H9 (cell line): ENCODE data around the gene TP73. TPM values are rescaled to one million over a fixed set of nuclear protein-coding genes. Genes with fewer than 3 reads are reported as not detected.

ENCODE experiments used
- DNase-seq: peaks from one replicate; pipeline ENCODE4 v3.0.0-alpha.2; 2017
- H2AFZ ChIP-seq: one replicate; pipeline ENCODE4 v1.6.1; 2013; ENCODE audit warnings: mild to moderate bottlenecking, low read length, control low read depth, moderate library complexity
- H2AK5ac ChIP-seq: 2 replicates; pipeline ENCODE4 v1.6.1; 2013; ENCODE audit warnings: low read length, control low read depth, mixed read lengths; ENCODE audit not compliant: insufficient read length
- H2BK120ac ChIP-seq: one replicate; pipeline ENCODE4 v1.6.1; 2013; ENCODE audit warnings: low read depth, mild to moderate bottlenecking, low read length, control low read depth, inconsistent platforms; ENCODE audit not compliant: poor library complexity, severe bottlenecking
- H2BK12ac ChIP-seq: 2 replicates; pipeline ENCODE4 v1.6.1; 2013; ENCODE audit warnings: low read length, control low read depth, mixed read lengths, low read depth; ENCODE audit not compliant: insufficient read length
- H2BK15ac ChIP-seq: 2 replicates; pipeline ENCODE4 v1.6.1; 2013; ENCODE audit warnings: low read depth, low read length, control low read depth
- H2BK20ac ChIP-seq: one replicate; pipeline ENCODE4 v1.6.1; 2013; ENCODE audit warnings: low read depth, mild to moderate bottlenecking, low read length, control low read depth, inconsistent platforms; ENCODE audit not compliant: poor library complexity, severe bottlenecking
- H2BK5ac ChIP-seq: 2 replicates; pipeline ENCODE4 v1.6.1; 2013; ENCODE audit warnings: low read length, control low read depth, mixed read lengths; ENCODE audit not compliant: insufficient read length
- H3K14ac ChIP-seq: 2 replicates; pipeline ENCODE4 v1.6.1; 2013; ENCODE audit warnings: low read length, control low read depth; ENCODE audit not compliant: insufficient read depth
- H3K18ac ChIP-seq: 2 replicates; pipeline ENCODE4 v1.6.1; 2013; ENCODE audit warnings: low read depth, mild to moderate bottlenecking, mixed read lengths, low read length, control low read depth; ENCODE audit not compliant: insufficient read length
- H3K23ac ChIP-seq: 2 replicates; pipeline ENCODE4 v1.6.1; 2013; ENCODE audit warnings: low read length, control low read depth, mixed read lengths, low read depth; ENCODE audit not compliant: insufficient read length
- H3K23me2 ChIP-seq: 2 replicates; pipeline ENCODE4 v1.6.1; 2013; ENCODE audit warnings: low read depth, mild to moderate bottlenecking, mixed read lengths, low read length, control low read depth; ENCODE audit not compliant: insufficient read length, poor library complexity, severe bottlenecking
- H3K27ac ChIP-seq: 2 replicates; pipeline ENCODE4 v1.5.1; 2013; ENCODE audit warnings: low read length, control low read depth, mixed read lengths, low read depth; ENCODE audit not compliant: insufficient read length
- H3K27me3 ChIP-seq: 2 replicates; pipeline ENCODE4 v1.6.1; 2013; ENCODE audit warnings: low read length, control low read depth, inconsistent platforms; ENCODE audit not compliant: insufficient read depth
- H3K4ac ChIP-seq: 2 replicates; pipeline ENCODE4 v1.6.1; 2013; ENCODE audit warnings: low read depth, mild to moderate bottlenecking, control low read depth, inconsistent platforms, low read length, moderate library complexity
- H3K4me1 ChIP-seq: 2 replicates; pipeline ENCODE4 v1.6.1; 2013; ENCODE audit warnings: low read length, control low read depth, inconsistent platforms; ENCODE audit not compliant: insufficient read depth
- H3K4me2 ChIP-seq: 2 replicates; pipeline ENCODE4 v1.6.1; 2013; ENCODE audit warnings: low read length, control low read depth, mixed read lengths; ENCODE audit not compliant: insufficient read length, insufficient read depth
- H3K56ac ChIP-seq: 2 replicates; pipeline ENCODE4 v1.6.1; 2013; ENCODE audit warnings: low read depth, mild to moderate bottlenecking, mixed read lengths, low read length, control low read depth; ENCODE audit not compliant: insufficient read length
- H3K79me1 ChIP-seq: 2 replicates; pipeline ENCODE4 v1.6.1; 2013; ENCODE audit warnings: low read depth, mild to moderate bottlenecking, moderate library complexity, low read length, control low read depth, inconsistent platforms; ENCODE audit not compliant: insufficient read depth, poor library complexity, severe bottlenecking
- H3K79me2 ChIP-seq: 2 replicates; pipeline ENCODE4 v1.6.1; 2013; ENCODE audit warnings: low read length, control low read depth, inconsistent platforms; ENCODE audit not compliant: insufficient read depth
- H3K9ac ChIP-seq: 2 replicates; pipeline ENCODE4 v1.6.1; 2013; ENCODE audit warnings: low read length, control low read depth, mixed read lengths; ENCODE audit not compliant: insufficient read length; ENCODE audit errors: extremely low read depth
- H3K9me3 ChIP-seq: one replicate; pipeline ENCODE4 v1.6.1; 2013; ENCODE audit warnings: low read depth, low read length, inconsistent platforms; ENCODE audit not compliant: control insufficient read depth
- H3T11ph ChIP-seq: one replicate; pipeline ENCODE4 v1.6.1; 2013; ENCODE audit warnings: mild to moderate bottlenecking, low read length, control low read depth, inconsistent platforms
- H4K20me1 ChIP-seq: one replicate; pipeline ENCODE4 v1.6.1; 2013; ENCODE audit not compliant: control insufficient read depth, insufficient read length, insufficient read depth
- H4K5ac ChIP-seq: 2 replicates; pipeline ENCODE4 v1.6.1; 2013; ENCODE audit warnings: low read depth, mild to moderate bottlenecking, mixed read lengths, low read length, control low read depth; ENCODE audit not compliant: insufficient read length
- H4K8ac ChIP-seq: replicated peaks from 2 replicates; pipeline ENCODE4 v1.6.1; 2013; ENCODE audit warnings: low read length, control low read depth, mixed read lengths, low read depth; ENCODE audit not compliant: insufficient read length
- H4K91ac ChIP-seq: 2 replicates; pipeline ENCODE4 v1.6.1; 2013; ENCODE audit warnings: low read depth, mild to moderate bottlenecking, moderate library complexity, mixed read lengths, low read length, control low read depth; ENCODE audit not compliant: insufficient read length
- H3K27ac Mint-ChIP-seq, 3 experiments: 2 replicates in 2 of 3; 3 replicates in 1 of 3; pipeline ENCODE4 v1.8.0; 2020 to 2021; ENCODE audit warnings: mixed read lengths in 3 of 3, mild to moderate bottlenecking in 1 of 3, moderate library complexity in 1 of 3
- H3K27me3 Mint-ChIP-seq: 2 replicates; pipeline ENCODE4 v1.8.0; 2021; ENCODE audit warnings: low read depth, mild to moderate bottlenecking, moderate library complexity, mixed read lengths
- H3K36me3 Mint-ChIP-seq, 3 experiments: 2 replicates in 2 of 3; 3 replicates in 1 of 3; pipeline ENCODE4 v1.8.0; 2020 to 2021; ENCODE audit warnings: low read depth in 3 of 3, mixed read lengths in 3 of 3; ENCODE audit not compliant: insufficient read depth in 1 of 3
- H3K4me1 Mint-ChIP-seq, 2 experiments: 2 replicates each; pipeline ENCODE4 v1.8.0; 2020; ENCODE audit warnings: mixed read lengths in 2 of 2
- H3K4me3 Mint-ChIP-seq, 2 experiments: 2 replicates in 1 of 2; 3 replicates in 1 of 2; pipeline ENCODE4 v1.8.0; 2020 to 2021; ENCODE audit warnings: mild to moderate bottlenecking in 2 of 2, mixed read lengths in 2 of 2, moderate library complexity in 1 of 2
- H3K9me3 Mint-ChIP-seq, 2 experiments: 2 replicates in 1 of 2; 3 replicates in 1 of 2; pipeline ENCODE4 v1.8.0; 2020; ENCODE audit warnings: mild to moderate bottlenecking in 2 of 2, mixed read lengths in 2 of 2, moderate library complexity in 1 of 2
- CTCF ChIP-seq: fragments of 200-600 bp; sonication (generic); conservative IDR thresholded peaks from 3 replicates; pipeline ENCODE4 v1.8.0; 2021; ENCODE audit warnings: antibody characterized with exemption, mild to moderate bottlenecking
- WGBS: extraction: QIAGEN DNeasy Blood & Tissue Kit; methylation state at CpG from one replicate; pipeline ENCODE4 v1.1.7; 2013; ENCODE audit warnings: missing lambda C conversion rate, low lambda C conversion rate, mixed read lengths; ENCODE audit not compliant: insufficient read length; ENCODE audit errors: extremely low coverage; 5-methylcytosine and 5-hydroxymethylcytosine counted together
- total RNA-seq: library from RNA; stranded (reverse); gene quantifications from 2 replicates; pipeline ENCODE4 v1.2.1, GENCODE V29; 2021

The TP73 gene
- total RNA-seq, 1 experiment from 2014 or later: 4.7 TPM

DNA sequence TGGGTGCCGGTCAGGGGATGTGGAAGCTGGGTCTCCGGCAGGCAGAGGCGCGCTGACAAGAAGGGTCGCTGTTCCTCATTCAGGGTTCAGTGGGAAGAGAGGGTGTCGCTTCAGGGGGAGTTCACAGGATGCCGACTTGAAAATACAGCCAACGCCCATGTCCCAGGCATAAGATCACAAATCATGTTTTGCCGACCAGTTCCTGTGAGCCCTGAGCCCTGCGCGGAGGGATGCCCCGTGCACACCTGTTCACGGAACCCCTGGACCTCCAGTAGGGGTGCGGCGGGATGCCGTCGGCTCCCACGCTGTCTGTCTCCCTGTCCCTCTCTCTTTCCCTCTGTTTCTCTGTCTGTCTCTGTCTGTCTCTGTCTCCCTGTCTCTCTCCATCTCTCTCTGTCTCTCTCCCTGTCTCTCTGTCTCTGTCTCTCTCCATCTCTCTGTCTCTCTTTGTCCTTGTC lies 26.8 kb downstream of the TP73 start:
- H3K36me3 Mint-ChIP-seq: peaks cover 0 to 17% (median 6%) of the 10 kb centered on the region in 3 experiments; a peak in 4 of 7 replicates
- WGBS: no CpG with 5 or more reads among the region's 18 CpGs
- no peak overlapping the region for H3K56ac ChIP-seq

More for the DNA sequence above, 26.8 kb downstream of the TP73 start:
- Mint-ChIP-seq H3K27me3 (peaks cover 17% of the 10 kb centered on the region), H3K4me3 (no peak overlapping the region; a peak in 1 of 5 replicates), H3K4me1 (peaks cover 17 to 37% of the 10 kb centered on the region in 2 experiments), H3K9me3 (peaks cover 0 to 4% of the 10 kb centered on the region in 2 experiments; a peak in 2 of 5 replicates), H3K27ac (no peak overlapping the region; a peak in 1 of 7 replicates)
- Histone ChIP-seq H3K9me3 (no peaks in the 10 kb centered on the region), H4K20me1 (no peaks in the 10 kb centered on the region), H2BK5ac (no peak overlapping the region), H2BK15ac (no peak overlapping the region), H3K27ac (no peak overlapping the region), H3K4ac (no peak overlapping the region), H2AK5ac (no peak overlapping the region), H4K5ac (no peak overlapping the region), H3K23me2 (no peaks in the 10 kb centered on the region), H2AFZ (no peak overlapping the region), H2BK12ac (no peak overlapping the region), H3K4me2 (no peak overlapping the region), H3K27me3 (peaks cover 4% of the 10 kb centered on the region; the same call in 1 of the 2 replicates), H3K9ac (no peak overlapping the region), H3K18ac (no peak overlapping the region), H3K14ac (no peak overlapping the region; the same call in 1 of the 2 replicates), H3K79me1 (no peaks in the 10 kb centered on the region), H3K23ac (no peak overlapping the region), H3T11ph (no peak overlapping the region), H4K8ac (no peak overlapping the region), H3K4me1 (no peaks in the 10 kb centered on the region), H4K91ac (no peak overlapping the region), H2BK120ac (no peak overlapping the region), H2BK20ac (no peak overlapping the region), H3K79me2 (no peaks in the 10 kb centered on the region)
- no peak for TF ChIP-seq CTCF
- DNase-seq: no peak
